ENCODE results near the gene IL18. TPM values are rescaled to one million over a fixed set of nuclear protein-coding genes. Genes with fewer than 3 reads are reported as not detected.
"Not testable (repeated sequence)": the region's sequence is repeated elsewhere in the genome, so short reads cannot be mapped to it uniquely, and the experiment has no call there.

IL18 gene
- total RNA-seq, 2 donors from 2014 or later = 0.57 to 0.94 TPM

GRCh38 chr11:112127056-112127455 is 36.8 kb downstream of the IL18 start:
- no peaks in the 10 kb centered on the region for H3K27me3 Mint-ChIP-seq
- DNase-seq (no peak), ATAC-seq (no peak)
- peaks cover 2% of the 10 kb centered on the region for H3K36me3 Mint-ChIP-seq (ENCODE audit: low read depth)
- peaks cover 3% of the 10 kb centered on the region for H3K4me1 Mint-ChIP-seq
- no peak overlapping the region for H3K27ac Mint-ChIP-seq
- H3K9me3 ChIP-seq (ENCODE audit: control insufficient read depth, low read length, poor library complexity, severe bottlenecking) = no peaks in the 10 kb centered on the region
- H3K4me3 Mint-ChIP-seq = no peak overlapping the region

GRCh38 chr11:112123129-112123528 is 40.8 kb downstream of the IL18 start:
- H3K4me3 Mint-ChIP-seq = no peak overlapping the region
- H3K27ac Mint-ChIP-seq = no peak overlapping the region
- peaks cover 2% of the 10 kb centered on the region for H3K36me3 Mint-ChIP-seq (ENCODE audit: low read depth)
- ATAC-seq (no peak), DNase-seq (no peak)
- H3K4me1 Mint-ChIP-seq = peaks cover 2% of the 10 kb centered on the region
- no peaks in the 10 kb centered on the region for H3K9me3 ChIP-seq (ENCODE audit: control insufficient read depth, low read length, poor library complexity, severe bottlenecking)
- no peaks in the 10 kb centered on the region for H3K27me3 Mint-ChIP-seq

- Mint-ChIP-seq H3K27me3 (no peaks in the 10 kb centered on the region), H3K4me3 (no peak overlapping the region), H3K36me3 (ENCODE audit: low read depth) (peaks cover 1% of the 10 kb centered on the region), H3K4me1 (peaks cover 2% of the 10 kb centered on the region), H3K27ac (no peak overlapping the region)
- no peaks in the 10 kb centered on the region for H3K9me3 ChIP-seq (ENCODE audit: control insufficient read depth, low read length, poor library complexity, severe bottlenecking)
- ATAC-seq (no peak), DNase-seq (no peak)
Measured at GRCh38 chr11:112121981-112122615, 41.8 kb downstream of the IL18 start.

GRCh38 chr11:112118176-112118575 is 45.7 kb downstream of the IL18 start:
- DNase-seq (no peak), ATAC-seq (no peak)
- no peak overlapping the region for H3K27ac Mint-ChIP-seq
- no peaks in the 10 kb centered on the region for H3K9me3 ChIP-seq (ENCODE audit: control insufficient read depth, low read length, poor library complexity, severe bottlenecking)
- peaks cover 5% of the 10 kb centered on the region for H3K4me1 Mint-ChIP-seq
- no peak overlapping the region for H3K4me3 Mint-ChIP-seq
- H3K27me3 Mint-ChIP-seq = no peaks in the 10 kb centered on the region
- peaks cover 5% of the 10 kb centered on the region for H3K36me3 Mint-ChIP-seq (ENCODE audit: low read depth)

GRCh38 chr11:112115386-112115785 is 48.5 kb downstream of the IL18 start:
- H3K27ac Mint-ChIP-seq = no peak overlapping the region
- H3K4me1 Mint-ChIP-seq = peaks cover 5% of the 10 kb centered on the region
- H3K36me3 Mint-ChIP-seq (ENCODE audit: low read depth) = peaks cover 5% of the 10 kb centered on the region
- ATAC-seq (no peak), DNase-seq (no peak)
- H3K27me3 Mint-ChIP-seq = no peaks in the 10 kb centered on the region
- no peak overlapping the region for H3K4me3 Mint-ChIP-seq
- H3K9me3 ChIP-seq (ENCODE audit: control insufficient read depth, low read length, poor library complexity, severe bottlenecking) = no peaks in the 10 kb centered on the region

- Mint-ChIP-seq H3K4me3 (no peak overlapping the region), H3K36me3 (ENCODE audit: low read depth) (peaks cover 5% of the 10 kb centered on the region), H3K4me1 (peaks cover 3% of the 10 kb centered on the region), H3K27ac (peak overlapping the region; percentile 74), H3K27me3 (no peaks in the 10 kb centered on the region)
- DNase-seq = no peak
- ATAC-seq = no peak
- no peaks in the 10 kb centered on the region for H3K9me3 ChIP-seq (ENCODE audit: control insufficient read depth, low read length, poor library complexity, severe bottlenecking)
Measured at GRCh38 chr11:112114460-112114859, 49.4 kb downstream of the IL18 start.

- no peaks in the 10 kb centered on the region for H3K9me3 ChIP-seq (ENCODE audit: control insufficient read depth, low read length, poor library complexity, severe bottlenecking)
- Mint-ChIP-seq H3K27me3 (no peaks in the 10 kb centered on the region), H3K4me1 (peaks cover 3% of the 10 kb centered on the region), H3K4me3 (no peak overlapping the region), H3K27ac (peak overlapping the region; percentile 74), H3K36me3 (ENCODE audit: low read depth) (peaks cover 5% of the 10 kb centered on the region)
- peak; percentile 74 for ATAC-seq
- no peak for DNase-seq
Measured at GRCh38 chr11:112113539-112114457, 50.1 kb downstream of the IL18 start.

- Mint-ChIP-seq H3K4me1 (no peaks in the 10 kb centered on the region), H3K27ac (no peak overlapping the region), H3K4me3 (no peak overlapping the region), H3K27me3 (no peaks in the 10 kb centered on the region), H3K36me3 (ENCODE audit: low read depth) (no peaks in the 10 kb centered on the region)
- ATAC-seq (no peak), DNase-seq (no peak)
- H3K9me3 ChIP-seq (ENCODE audit: control insufficient read depth, low read length, poor library complexity, severe bottlenecking) = no peaks in the 10 kb centered on the region
Measured at GRCh38 chr11:112106070-112106469, 57.8 kb downstream of the IL18 start.

GRCh38 chr11:112103446-112103845 is 60.4 kb downstream of the IL18 start:
- Mint-ChIP-seq H3K27me3 (no peaks in the 10 kb centered on the region), H3K36me3 (ENCODE audit: low read depth) (peaks cover 2% of the 10 kb centered on the region), H3K4me3 (no peak overlapping the region), H3K27ac (no peak overlapping the region), H3K4me1 (peaks cover 2% of the 10 kb centered on the region)
- DNase-seq = no peak
- ATAC-seq = no peak
- no peaks in the 10 kb centered on the region for H3K9me3 ChIP-seq (ENCODE audit: control insufficient read depth, low read length, poor library complexity, severe bottlenecking)

- ATAC-seq = no peak
- H3K4me1 Mint-ChIP-seq = peaks cover 9% of the 10 kb centered on the region
- no peaks in the 10 kb centered on the region for H3K9me3 ChIP-seq (ENCODE audit: control insufficient read depth, low read length, poor library complexity, severe bottlenecking)
- no peaks in the 10 kb centered on the region for H3K27me3 Mint-ChIP-seq
- H3K36me3 Mint-ChIP-seq (ENCODE audit: low read depth) = peaks cover 10% of the 10 kb centered on the region
- H3K4me3 Mint-ChIP-seq = no peak overlapping the region
- no peak for DNase-seq
- peak overlapping the region; percentile 21 for H3K27ac Mint-ChIP-seq
Measured at GRCh38 chr11:112100462-112100861, 63.4 kb downstream of the IL18 start.

- Mint-ChIP-seq H3K4me3 (no peak overlapping the region), H3K27me3 (no peaks in the 10 kb centered on the region), H3K36me3 (ENCODE audit: low read depth) (peaks cover 12% of the 10 kb centered on the region), H3K27ac (no peak overlapping the region), H3K4me1 (peaks cover 13% of the 10 kb centered on the region)
- ATAC-seq (no peak), DNase-seq (no peak)
- H3K9me3 ChIP-seq (ENCODE audit: control insufficient read depth, low read length, poor library complexity, severe bottlenecking) = no peaks in the 10 kb centered on the region
Measured at GRCh38 chr11:112097734-112098528, 66.0 kb downstream of the IL18 start.

GRCh38 chr11:112096194-112096593 is 67.7 kb downstream of the IL18 start:
- DNase-seq (no peak), ATAC-seq (no peak)
- Mint-ChIP-seq H3K36me3 (ENCODE audit: low read depth) (peaks cover 15% of the 10 kb centered on the region), H3K27me3 (no peaks in the 10 kb centered on the region), H3K27ac (no peak overlapping the region), H3K4me1 (peaks cover 17% of the 10 kb centered on the region), H3K4me3 (no peak overlapping the region)
- no peaks in the 10 kb centered on the region for H3K9me3 ChIP-seq (ENCODE audit: control insufficient read depth, low read length, poor library complexity, severe bottlenecking)

GRCh38 chr11:112095302-112095701 is 68.6 kb downstream of the IL18 start:
- H3K36me3 Mint-ChIP-seq (ENCODE audit: low read depth) = peaks cover 15% of the 10 kb centered on the region
- H3K27me3 Mint-ChIP-seq; H3K9me3 ChIP-seq (ENCODE audit: control insufficient read depth, low read length, poor library complexity, severe bottlenecking); H3K4me3 Mint-ChIP-seq; ATAC-seq; DNase-seq; H3K27ac Mint-ChIP-seq: not testable (repeated sequence)
- peaks cover 17% of the 10 kb centered on the region for H3K4me1 Mint-ChIP-seq

Measured in T-helper 17 cell (primary cell).